IPS-15b (cell line): ENCODE data around the gene BCL6B.

Source experiments
- H3K27me3 ChIP-seq: one replicate; pipeline ENCODE4 v1.6.1; 2013; ENCODE audit warnings: low read length; ENCODE audit not compliant: control insufficient read depth, insufficient read depth
- H3K36me3 ChIP-seq: one replicate; pipeline ENCODE4 v1.6.1; 2013; ENCODE audit warnings: low read length; ENCODE audit not compliant: control insufficient read depth, insufficient read depth
- H3K4me1 ChIP-seq: one replicate; pipeline ENCODE4 v1.6.1; 2013; ENCODE audit warnings: mild to moderate bottlenecking, low read length; ENCODE audit not compliant: control insufficient read depth, insufficient read depth
- H3K4me3 ChIP-seq: one replicate; pipeline ENCODE4 v1.5.1; 2013; ENCODE audit warnings: low read depth, low read length
- H3K9ac ChIP-seq: one replicate; pipeline ENCODE4 v1.6.1; 2013; ENCODE audit warnings: low read depth, mild to moderate bottlenecking, low read length
- H3K9me3 ChIP-seq: one replicate; pipeline ENCODE4 v1.6.1; 2013; ENCODE audit warnings: mild to moderate bottlenecking, low read length; ENCODE audit not compliant: control insufficient read depth, insufficient read depth

BCL6B gene

DNA sequence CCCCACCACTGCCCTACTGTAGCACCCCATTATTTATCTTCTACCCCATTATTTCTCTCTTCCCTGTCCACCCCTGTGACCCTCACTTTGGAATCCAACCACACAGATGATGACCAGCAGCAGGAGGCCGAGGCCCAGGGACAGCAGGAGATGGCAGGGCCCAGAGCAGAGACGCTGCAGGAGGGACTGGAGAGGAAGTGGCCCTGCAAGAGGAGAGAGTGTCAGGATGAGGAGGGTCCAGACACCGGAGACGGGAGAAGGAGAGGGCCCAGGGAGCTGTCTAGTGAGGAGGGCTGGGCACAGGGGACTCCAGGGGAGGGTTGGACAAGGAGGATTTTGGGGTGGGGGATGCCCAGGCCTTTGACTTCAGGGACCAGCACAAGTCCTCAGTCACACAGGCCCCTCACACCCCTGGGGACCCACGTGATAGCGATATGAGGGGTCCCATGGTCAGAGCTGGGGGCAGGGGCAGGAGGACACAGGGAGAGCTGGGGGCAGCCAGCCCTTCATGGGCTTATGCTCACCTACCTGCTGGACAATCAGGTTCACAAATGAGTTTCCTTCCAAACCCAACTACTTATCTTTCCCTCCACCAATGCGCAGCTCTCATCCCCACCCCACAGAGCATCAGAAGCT is 55.2 kb downstream of the BCL6B start:
- Histone ChIP-seq H3K4me3 (no peak overlapping the region), H3K9me3 (no peaks in the 10 kb centered on the region), H3K27me3 (no peaks in the 10 kb centered on the region), H3K4me1 (no peaks in the 10 kb centered on the region), H3K36me3 (no peaks in the 10 kb centered on the region), H3K9ac (no peak overlapping the region)

DNA sequence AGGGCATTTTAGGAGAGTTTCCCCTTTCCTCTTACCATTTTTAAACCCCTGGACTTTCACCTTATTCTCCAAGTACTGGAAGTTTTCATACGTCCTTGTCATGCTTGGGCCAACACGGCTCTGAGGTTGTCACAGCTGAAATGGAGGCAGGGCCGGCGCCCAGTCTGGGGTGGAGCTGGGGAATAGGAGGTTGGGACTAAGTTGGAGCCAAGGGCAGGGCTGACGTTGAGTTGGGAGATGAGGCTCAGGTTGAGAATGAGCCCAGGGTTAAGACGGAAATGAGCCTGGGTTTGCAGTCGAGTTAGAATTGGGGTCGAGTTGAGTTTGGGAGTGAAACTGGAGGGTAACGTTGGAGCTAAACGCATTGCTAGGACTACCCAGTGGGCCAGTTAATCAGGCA is 55.9 kb downstream of the BCL6B start:
- no peak overlapping the region for H3K4me3 ChIP-seq
- no peak overlapping the region for H3K9ac ChIP-seq
- H3K27me3 ChIP-seq = no peaks in the 10 kb centered on the region
- no peaks in the 10 kb centered on the region for H3K36me3 ChIP-seq
- no peaks in the 10 kb centered on the region for H3K4me1 ChIP-seq
- H3K9me3 ChIP-seq = no peaks in the 10 kb centered on the region
